K562 (cell line): ENCODE data around the gene MACROD2. TPM values are rescaled to one million over a fixed set of nuclear protein-coding genes. Genes with fewer than 3 reads are reported as not detected.

ENCODE experiments used
- ATAC-seq: fragments of 200-7000 bp; cut with Tn5 transposase; 3 replicates; pipeline ENCODE4 v1.9.1; 2020; ENCODE audit warnings: moderate library complexity
- BruUV-seq: library from RNA; stranded (reverse); fragments of 400-500 nt; replicated peaks from 2 replicates; lab custom pipeline; 2021; lab: Mats Ljungman, UMichigan
- CTCF ChIA-PET: fragments of 300-600 bp; formaldehyde crosslinking; extraction: SDS; loops from one replicate; lab custom pipeline; 2021; ENCODE audit warnings: low intra/inter-chr PET ratio; lab: Yijun Ruan, JAX
- POLR2A ChIA-PET: fragments of 300-600, 350-650 bp; sonication (Branson Sonifier 250); formaldehyde crosslinking; extraction: SDS; loops from one replicate; lab custom pipeline; 2021; ENCODE audit warnings: antibody characterized with exemption, inconsistent platforms; lab: Yijun Ruan, JAX
- DNase-seq, 4 experiments: peaks; one replicate each; pipeline versions ENCODE4 v3.0.0 to v3.0.0-alpha.2; 2011 to 2018; ENCODE audit warnings: low spot score in 3 of 4, mixed read lengths in 3 of 4; ENCODE audit errors: extremely low read depth in 1 of 4
- FAIRE-seq: peaks from 2 replicates; lab custom pipeline; 2011; peaks lifted over from hg19 to GRCh38; lab: Jason Lieb, UNC
- H2AFZ ChIP-seq: 2 replicates; pipeline ENCODE4 v1.6.0; 2011; ENCODE audit warnings: low read depth, low read length, control low read depth, inconsistent platforms
- H3K27ac ChIP-seq: fragments of 200-600 bp; 3 replicates; pipeline ENCODE4 v1.8.0; 2011; ENCODE audit warnings: low read depth, mild to moderate bottlenecking, control low read depth, inconsistent platforms, low read length, moderate library complexity, mixed read lengths; ENCODE audit errors: extremely low read depth
- H3K27me3 ChIP-seq, 2 experiments: fragments of 300-600 bp in 1 of 2; 2 replicates in 1 of 2; 3 replicates in 1 of 2; pipeline versions ENCODE4 v1.6.0 to v1.8.0; 2011; ENCODE audit warnings: inconsistent platforms in 2 of 2, low read length in 2 of 2, mild to moderate bottlenecking in 1 of 2, mixed read lengths in 1 of 2, moderate library complexity in 1 of 2; ENCODE audit not compliant: control insufficient read depth in 2 of 2, insufficient read depth in 2 of 2
- H3K36me3 ChIP-seq: fragments of 300-600 bp; 3 replicates; pipeline ENCODE4 v1.8.0; 2011; ENCODE audit warnings: mild to moderate bottlenecking, low read length, inconsistent platforms; ENCODE audit not compliant: control insufficient read depth, insufficient read depth
- H3K4me1 ChIP-seq, 2 experiments: fragments of 200-600 bp in 1 of 2; replicated peaks in 1 of 2; 2 replicates in 1 of 2; 3 replicates in 1 of 2; pipeline versions ENCODE4 v1.5.1 to v1.8.0; 2011; ENCODE audit warnings: inconsistent platforms in 2 of 2, low read length in 2 of 2, mild to moderate bottlenecking in 1 of 2, mixed read lengths in 1 of 2, moderate library complexity in 1 of 2; ENCODE audit not compliant: control insufficient read depth in 2 of 2, insufficient read depth in 2 of 2
- H3K4me2 ChIP-seq: 2 replicates; pipeline ENCODE4 v1.6.1; 2011; ENCODE audit warnings: low read length, control low read depth, inconsistent platforms, mixed read lengths; ENCODE audit not compliant: insufficient read depth
- H3K4me3 ChIP-seq: fragments of 200-600 bp; sonication (generic), shearing (Covaris generic); 2 replicates; pipeline ENCODE4 v1.5.1; 2016; ENCODE audit warnings: control low read depth, inconsistent platforms
- H3K79me2 ChIP-seq: fragments of 200-600 bp; 3 replicates; pipeline ENCODE4 v1.8.0; 2011; ENCODE audit warnings: low read length, inconsistent platforms; ENCODE audit not compliant: control insufficient read depth, insufficient read depth
- H3K9ac ChIP-seq, 2 experiments: 2 replicates each; pipeline versions ENCODE4 v1.6.0 to v1.6.1; 2011; ENCODE audit warnings: low read depth in 2 of 2, low read length in 2 of 2, control low read depth in 1 of 2, inconsistent platforms in 1 of 2, mild to moderate bottlenecking in 1 of 2, mixed read lengths in 1 of 2; ENCODE audit not compliant: insufficient read depth in 1 of 2
- H3K9me1 ChIP-seq: one replicate; pipeline ENCODE4 v1.6.0; 2011; ENCODE audit warnings: inconsistent platforms, mild to moderate bottlenecking, low read length, moderate library complexity; ENCODE audit not compliant: control insufficient read depth, insufficient read depth
- H3K9me3 ChIP-seq: replicated peaks from 2 replicates; pipeline ENCODE4 v1.5.1; 2011; ENCODE audit warnings: low read depth, low read length, inconsistent platforms; ENCODE audit not compliant: control insufficient read depth, insufficient read depth
- H4K20me1 ChIP-seq: replicated peaks from 2 replicates; pipeline ENCODE4 v1.6.1; 2011; ENCODE audit warnings: low read length, inconsistent platforms, mixed read lengths; ENCODE audit not compliant: control insufficient read depth, insufficient read depth
- POLR2AphosphoS5 ChIP-seq: IDR thresholded peaks from 2 replicates; pipeline ENCODE4 v1.6.1; 2011; ENCODE audit warnings: mild to moderate bottlenecking, low read depth, low read length, moderate library complexity; ENCODE audit not compliant: control insufficient read depth, insufficient read depth
- RBM34 ChIP-seq: fragments of 200-400 bp; formaldehyde crosslinking; IDR thresholded peaks from 2 replicates; pipeline ENCODE4 v1.6.1; 2018; ENCODE audit warnings: low read length, borderline replicate concordance; ENCODE audit not compliant: insufficient read depth
- SAFB2 ChIP-seq: fragments of 200-400 bp; formaldehyde crosslinking; IDR thresholded peaks from 2 replicates; pipeline ENCODE4 v1.6.1; 2018; ENCODE audit warnings: borderline replicate concordance, low read length, low read depth, moderate library complexity; ENCODE audit not compliant: severe bottlenecking
- ZNF263 ChIP-seq: sonication (generic); formaldehyde crosslinking; IDR thresholded peaks from 2 replicates; pipeline ENCODE4 v1.8.0; 2022; ENCODE audit warnings: mild to moderate bottlenecking, missing genetic modification reagents, borderline replicate concordance
- WGBS: fragments of 100-300 bp; shearing (Covaris generic); methylation state at CpG from one replicate; pipeline ENCODE4 v1.1.6; 2016; ENCODE audit warnings: low coverage, mixed read lengths; ENCODE audit not compliant: insufficient coverage; ENCODE audit errors: missing lambda C conversion rate; 5-methylcytosine and 5-hydroxymethylcytosine counted together
- in situ Hi-C: fragments of 300-500 bp; cut with MboI; formaldehyde crosslinking; loops from 4 replicates; pipeline ENCODE4 v1.15.0; 2018; ENCODE audit warnings: inconsistent platforms, mixed read lengths
- intact Hi-C: fragments of 100-400 bp; cut with micrococcal nuclease; formaldehyde crosslinking; loops from 2 replicates; pipeline ENCODE4 v1.14.2; 2022
- polyA plus RNA-seq, 8 experiments: library from polyadenylated mRNA; depleted of rRNA in 4 of 8; stranded (reverse) in 5 of 8; unstranded in 3 of 8; fragments of >200 nt; fragmentation: Nextera tagmentation in 2 of 8; fragmentation: Illumina TruSeq in 1 of 8; extraction: Ambion mirVana in 2 of 8; extraction: Trizol in 1 of 8; gene quantifications; 2 replicates each; pipeline versions ENCODE4 v1.2.1 to v1.2.3, GENCODE V29; 2011 to 2014; ENCODE audit warnings: inconsistent platforms in 1 of 8, missing spikeins in 1 of 8
- total RNA-seq, 7 experiments: library from RNA; depleted of rRNA in 6 of 7; stranded (reverse); fragments of >200 nt in 6 of 7; fragmentation: Illumina TruSeq in 2 of 7; extraction: Trizol in 2 of 7; gene quantifications; 2 replicates each; pipeline versions ENCODE4 v1.2.1 to v1.2.3, GENCODE V29; 2011 to 2021; ENCODE audit warnings: low replicate concordance in 1 of 7
- TF ChIP-seq, protein P1 (sequence below): fragments of 250-450 bp; sonication (Bioruptor Pico); IDR thresholded peaks from 2 replicates; pipeline ENCODE4 v1.8.0; 2021; ENCODE audit warnings: moderate library complexity, mild to moderate bottlenecking, inconsistent platforms
- TF ChIP-seq, protein P2 (sequence below): fragments of 200-600 bp; sonication (generic); IDR thresholded peaks from one replicate; pipeline ENCODE4 v1.6.1; 2012; ENCODE audit warnings: mild to moderate bottlenecking, low read depth, low read length, inconsistent platforms

MACROD2 gene
- total and polyA plus RNA-seq, 9 of the 15 experiments (the other 6 are each of a cell fraction or from before 2014, with no cell fraction given): not detected

DNA sequence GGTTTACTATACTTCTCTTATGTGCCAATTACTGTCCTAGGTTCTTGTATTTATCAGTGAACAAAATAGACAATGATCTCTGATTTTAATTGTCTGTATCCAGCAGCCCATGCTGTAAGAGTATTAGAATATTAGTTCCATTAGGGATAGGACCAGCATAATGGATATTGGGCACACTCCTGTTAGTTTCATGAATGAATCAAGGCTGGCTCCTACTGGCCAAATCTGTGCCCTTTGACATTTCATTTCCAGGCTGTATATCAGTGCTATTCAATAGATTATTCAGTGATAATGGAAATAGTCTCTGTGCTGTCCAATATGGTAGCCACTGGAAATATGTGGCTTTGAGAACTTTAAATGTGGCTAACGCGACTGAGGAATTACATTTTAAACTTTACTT lies 1350.0 kb downstream of the MACROD2 start:
- Histone ChIP-seq H3K9me3 (no peaks in the 10 kb centered on the region), H3K27ac (no peak overlapping the region), H3K4me2 (no peak overlapping the region), H3K4me1 (no peaks in the 10 kb centered on the region), H3K9ac (no peak overlapping the region), H2AFZ (no peak overlapping the region), H3K36me3 (no peaks in the 10 kb centered on the region), H3K4me3 (no peak overlapping the region), H3K79me2 (no peaks in the 10 kb centered on the region), H3K27me3 (no peaks in the 10 kb centered on the region), H3K9me1 (no peaks in the 10 kb centered on the region), H4K20me1 (no peaks in the 10 kb centered on the region)
- BruUV-seq: no TSS peak
- ChIA-PET POLR2A (interaction anchor here (0.6 kb wide), 1 partner anchor 864 kb away, joined by 3 read pairs; no protein-coding TSS in a partner anchor), CTCF (no interaction called here)
- 0% methylated on average over 2 of the region's 2 CpGs for WGBS
- ATAC-seq (no peak), DNase-seq (no peak), FAIRE-seq (no peak)
- in situ Hi-C loops (no loop called here), intact Hi-C loops (no loop called here)
- TF ChIP-seq POLR2AphosphoS5 (no peak), ZNF263 (CRISPR knock-in tag) (no peak), SAFB2 (no peak), RBM34 (no peak)
- TF ChIP-seq, protein P1, sequence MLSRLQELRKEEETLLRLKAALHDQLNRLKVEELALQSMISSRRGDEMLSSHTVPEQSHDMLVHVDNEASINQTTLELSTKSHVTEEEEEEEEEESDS (CRISPR knock-in tag): no peak
- TF ChIP-seq, protein P2, sequence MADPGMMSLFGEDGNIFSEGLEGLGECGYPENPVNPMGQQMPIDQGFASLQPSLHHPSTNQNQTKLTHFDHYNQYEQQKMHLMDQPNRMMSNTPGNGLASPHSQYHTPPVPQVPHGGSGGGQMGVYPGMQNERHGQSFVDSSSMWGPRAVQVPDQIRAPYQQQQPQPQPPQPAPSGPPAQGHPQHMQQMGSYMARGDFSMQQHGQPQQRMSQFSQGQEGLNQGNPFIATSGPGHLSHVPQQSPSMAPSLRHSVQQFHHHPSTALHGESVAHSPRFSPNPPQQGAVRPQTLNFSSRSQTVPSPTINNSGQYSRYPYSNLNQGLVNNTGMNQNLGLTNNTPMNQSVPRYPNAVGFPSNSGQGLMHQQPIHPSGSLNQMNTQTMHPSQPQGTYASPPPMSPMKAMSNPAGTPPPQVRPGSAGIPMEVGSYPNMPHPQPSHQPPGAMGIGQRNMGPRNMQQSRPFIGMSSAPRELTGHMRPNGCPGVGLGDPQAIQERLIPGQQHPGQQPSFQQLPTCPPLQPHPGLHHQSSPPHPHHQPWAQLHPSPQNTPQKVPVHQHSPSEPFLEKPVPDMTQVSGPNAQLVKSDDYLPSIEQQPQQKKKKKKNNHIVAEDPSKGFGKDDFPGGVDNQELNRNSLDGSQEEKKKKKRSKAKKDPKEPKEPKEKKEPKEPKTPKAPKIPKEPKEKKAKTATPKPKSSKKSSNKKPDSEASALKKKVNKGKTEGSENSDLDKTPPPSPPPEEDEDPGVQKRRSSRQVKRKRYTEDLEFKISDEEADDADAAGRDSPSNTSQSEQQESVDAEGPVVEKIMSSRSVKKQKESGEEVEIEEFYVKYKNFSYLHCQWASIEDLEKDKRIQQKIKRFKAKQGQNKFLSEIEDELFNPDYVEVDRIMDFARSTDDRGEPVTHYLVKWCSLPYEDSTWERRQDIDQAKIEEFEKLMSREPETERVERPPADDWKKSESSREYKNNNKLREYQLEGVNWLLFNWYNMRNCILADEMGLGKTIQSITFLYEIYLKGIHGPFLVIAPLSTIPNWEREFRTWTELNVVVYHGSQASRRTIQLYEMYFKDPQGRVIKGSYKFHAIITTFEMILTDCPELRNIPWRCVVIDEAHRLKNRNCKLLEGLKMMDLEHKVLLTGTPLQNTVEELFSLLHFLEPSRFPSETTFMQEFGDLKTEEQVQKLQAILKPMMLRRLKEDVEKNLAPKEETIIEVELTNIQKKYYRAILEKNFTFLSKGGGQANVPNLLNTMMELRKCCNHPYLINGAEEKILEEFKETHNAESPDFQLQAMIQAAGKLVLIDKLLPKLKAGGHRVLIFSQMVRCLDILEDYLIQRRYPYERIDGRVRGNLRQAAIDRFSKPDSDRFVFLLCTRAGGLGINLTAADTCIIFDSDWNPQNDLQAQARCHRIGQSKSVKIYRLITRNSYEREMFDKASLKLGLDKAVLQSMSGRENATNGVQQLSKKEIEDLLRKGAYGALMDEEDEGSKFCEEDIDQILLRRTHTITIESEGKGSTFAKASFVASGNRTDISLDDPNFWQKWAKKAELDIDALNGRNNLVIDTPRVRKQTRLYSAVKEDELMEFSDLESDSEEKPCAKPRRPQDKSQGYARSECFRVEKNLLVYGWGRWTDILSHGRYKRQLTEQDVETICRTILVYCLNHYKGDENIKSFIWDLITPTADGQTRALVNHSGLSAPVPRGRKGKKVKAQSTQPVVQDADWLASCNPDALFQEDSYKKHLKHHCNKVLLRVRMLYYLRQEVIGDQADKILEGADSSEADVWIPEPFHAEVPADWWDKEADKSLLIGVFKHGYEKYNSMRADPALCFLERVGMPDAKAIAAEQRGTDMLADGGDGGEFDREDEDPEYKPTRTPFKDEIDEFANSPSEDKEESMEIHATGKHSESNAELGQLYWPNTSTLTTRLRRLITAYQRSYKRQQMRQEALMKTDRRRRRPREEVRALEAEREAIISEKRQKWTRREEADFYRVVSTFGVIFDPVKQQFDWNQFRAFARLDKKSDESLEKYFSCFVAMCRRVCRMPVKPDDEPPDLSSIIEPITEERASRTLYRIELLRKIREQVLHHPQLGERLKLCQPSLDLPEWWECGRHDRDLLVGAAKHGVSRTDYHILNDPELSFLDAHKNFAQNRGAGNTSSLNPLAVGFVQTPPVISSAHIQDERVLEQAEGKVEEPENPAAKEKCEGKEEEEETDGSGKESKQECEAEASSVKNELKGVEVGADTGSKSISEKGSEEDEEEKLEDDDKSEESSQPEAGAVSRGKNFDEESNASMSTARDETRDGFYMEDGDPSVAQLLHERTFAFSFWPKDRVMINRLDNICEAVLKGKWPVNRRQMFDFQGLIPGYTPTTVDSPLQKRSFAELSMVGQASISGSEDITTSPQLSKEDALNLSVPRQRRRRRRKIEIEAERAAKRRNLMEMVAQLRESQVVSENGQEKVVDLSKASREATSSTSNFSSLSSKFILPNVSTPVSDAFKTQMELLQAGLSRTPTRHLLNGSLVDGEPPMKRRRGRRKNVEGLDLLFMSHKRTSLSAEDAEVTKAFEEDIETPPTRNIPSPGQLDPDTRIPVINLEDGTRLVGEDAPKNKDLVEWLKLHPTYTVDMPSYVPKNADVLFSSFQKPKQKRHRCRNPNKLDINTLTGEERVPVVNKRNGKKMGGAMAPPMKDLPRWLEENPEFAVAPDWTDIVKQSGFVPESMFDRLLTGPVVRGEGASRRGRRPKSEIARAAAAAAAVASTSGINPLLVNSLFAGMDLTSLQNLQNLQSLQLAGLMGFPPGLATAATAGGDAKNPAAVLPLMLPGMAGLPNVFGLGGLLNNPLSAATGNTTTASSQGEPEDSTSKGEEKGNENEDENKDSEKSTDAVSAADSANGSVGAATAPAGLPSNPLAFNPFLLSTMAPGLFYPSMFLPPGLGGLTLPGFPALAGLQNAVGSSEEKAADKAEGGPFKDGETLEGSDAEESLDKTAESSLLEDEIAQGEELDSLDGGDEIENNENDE: no peak
